Vagina (tissue), 2 donors: ENCODE measurements around the gene PDE4D.

Experiments used
- CTCF ChIP-seq, 3 experiments: fragments of 450-650 bp in 2 of 3; fragments of 200-600 bp in 1 of 3; sonication (generic) in 1 of 3; IDR thresholded peaks; one replicate each; pipeline ENCODE4 v1.5.1; 2017 to 2019; ENCODE audit warnings: antibody characterized with exemption in 3 of 3, mild to moderate bottlenecking in 2 of 3, moderate library complexity in 2 of 3
- POLR2A ChIP-seq, 2 donors: fragments of 450-650 bp; IDR thresholded peaks; one replicate each; pipeline ENCODE4 v1.6.1; 2017; ENCODE audit warnings: antibody characterized with exemption in 2 of 2, mild to moderate bottlenecking in 2 of 2, moderate library complexity in 2 of 2
- POLR2AphosphoS5 ChIP-seq, 2 donors: sonication (generic); formaldehyde crosslinking; IDR thresholded peaks; one replicate each; pipeline ENCODE4 v1.9.0; 2017; ENCODE audit warnings: antibody characterized with exemption in 2 of 2, mild to moderate bottlenecking in 2 of 2, low read depth in 1 of 2; ENCODE audit not compliant: insufficient read depth in 1 of 2

- TF ChIP-seq CTCF (IDR thresholded peaks at IDR 0.05), result no peak
- TF ChIP-seq POLR2A (IDR thresholded peaks at IDR 0.05), result no peak
- no peak for TF ChIP-seq POLR2AphosphoS5 (IDR thresholded peaks at IDR 0.05; ENCODE audit: insufficient read depth in 1 of 2, low read depth in 1 of 2)
These were observed 367.6 kb downstream of the PDE4D start for GRCh38 chr5:59525957-59526356.
